Measurements from ENCODE around the gene TPGS2.
"Not testable (repeated sequence)": the region's sequence is repeated elsewhere in the genome, so short reads cannot be mapped to it uniquely, and the experiment has no call there.

Gene TPGS2

DNA sequence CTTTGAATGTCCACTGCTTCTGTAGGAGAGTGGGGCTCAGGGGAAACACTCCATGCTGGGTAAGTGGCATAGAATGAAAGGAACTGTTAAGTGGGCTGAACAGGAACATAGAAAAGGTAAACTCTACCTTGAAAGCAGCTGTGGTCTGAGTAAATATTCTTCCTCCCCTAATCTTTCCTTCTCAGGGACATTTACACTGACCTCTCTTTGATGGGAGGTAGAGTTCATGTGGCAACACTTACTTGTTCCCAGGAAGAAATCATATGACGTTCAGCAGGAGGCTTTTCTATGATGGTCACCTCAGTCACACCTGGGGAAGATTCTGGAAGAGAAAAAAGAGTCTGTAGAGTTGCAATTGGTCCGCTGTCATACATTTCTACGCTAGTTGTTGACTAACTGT lies 10.2 kb downstream of the TPGS2 start:
- Histone ChIP-seq H3K4ac (ENCODE audit: low read depth, low read length) (no peak overlapping the region), H3K79me1 (ENCODE audit: low read length) (no peaks in the 10 kb centered on the region), H2AK5ac (ENCODE audit: low read length) (no peak overlapping the region), H3K36me3 (ENCODE audit: control insufficient read depth in 1 of 2, insufficient read depth in 2 of 2, low read length in 2 of 2) (peaks cover 3 to 8% of the 10 kb centered on the region in 2 experiments), H2BK120ac (ENCODE audit: insufficient read depth, low read length, poor library complexity) (no peak overlapping the region), H3K4me3 (ENCODE audit: low read depth, low read length) (no peak overlapping the region), H3K27ac (ENCODE audit: low read depth, low read length) (no peak overlapping the region), H4K8ac (ENCODE audit: low read depth, low read length) (no peak overlapping the region), H4K91ac (ENCODE audit: low read depth, low read length) (no peak overlapping the region), H4K12ac (ENCODE audit: low read depth, low read length) (no peak overlapping the region), H3K14ac (ENCODE audit: low read length) (no peak overlapping the region), H2AFZ (ENCODE audit: insufficient read depth, low read length, poor library complexity) (no peak overlapping the region), H2BK5ac (ENCODE audit: low read depth, low read length, poor library complexity) (no peak overlapping the region), H3K27me3 (ENCODE audit: insufficient read depth, low read length) (no peaks in the 10 kb centered on the region), H3K4me2 (ENCODE audit: low read length) (no peak overlapping the region), H3K9ac (ENCODE audit: low read length) (no peak overlapping the region), H3K9me3 (ENCODE audit: insufficient read depth, low read depth, low read length) (no peaks in the 10 kb centered on the region), H3K18ac (ENCODE audit: low read length) (no peak overlapping the region), H3K79me2 (ENCODE audit: control insufficient read depth, insufficient read depth, low read length, poor library complexity) (no peaks in the 10 kb centered on the region), H2BK12ac (ENCODE audit: low read length) (no peak overlapping the region), H3K4me1 (ENCODE audit: control insufficient read depth in 1 of 2, insufficient read depth in 2 of 2, low read length in 2 of 2) (no peaks in the 10 kb centered on the region), H3K23ac (ENCODE audit: low read length) (no peak overlapping the region)
- WGBS (ENCODE audit: extremely low coverage, insufficient coverage, insufficient read length) = no CpG with 5 or more reads among the region's 3 CpGs
- DNase-seq = no peak

DNA sequence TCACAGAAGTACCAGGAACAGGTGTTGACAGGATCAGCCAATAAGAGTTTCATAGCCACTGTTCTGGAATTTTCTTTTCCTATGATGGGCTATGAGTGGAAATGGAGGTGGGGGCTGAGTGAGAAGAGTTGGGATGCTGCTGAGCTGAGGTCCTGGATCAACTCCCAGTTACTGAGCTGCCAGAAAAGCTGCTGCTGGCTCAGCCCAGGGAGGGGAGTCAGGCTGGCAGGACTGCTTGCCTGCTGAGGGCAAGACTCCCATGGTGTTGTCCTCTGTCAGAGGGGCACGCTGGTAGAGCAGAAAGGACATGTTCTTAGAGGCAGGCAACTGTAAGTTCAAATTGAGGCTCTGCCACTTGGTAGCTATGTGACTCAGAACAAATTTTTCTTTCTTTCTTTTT lies 11.8 kb downstream of the TPGS2 start:
- Histone ChIP-seq H2BK120ac (ENCODE audit: insufficient read depth, low read length, poor library complexity) (no peak overlapping the region), H3K14ac (ENCODE audit: low read length) (no peak overlapping the region), H3K4me1 (ENCODE audit: control insufficient read depth in 1 of 2, insufficient read depth in 2 of 2, low read length in 2 of 2) (no peaks in the 10 kb centered on the region), H4K12ac (ENCODE audit: low read depth, low read length) (no peak overlapping the region), H3K27me3 (ENCODE audit: insufficient read depth, low read length) (no peaks in the 10 kb centered on the region), H3K79me1 (ENCODE audit: low read length) (no peaks in the 10 kb centered on the region), H2AFZ (ENCODE audit: insufficient read depth, low read length, poor library complexity) (no peak overlapping the region), H3K18ac (ENCODE audit: low read length) (no peak overlapping the region), H3K27ac (ENCODE audit: low read depth, low read length) (no peak overlapping the region), H3K79me2 (ENCODE audit: control insufficient read depth, insufficient read depth, low read length, poor library complexity) (no peaks in the 10 kb centered on the region), H3K4me3 (ENCODE audit: low read depth, low read length) (no peak overlapping the region), H3K9ac (ENCODE audit: low read length) (no peak overlapping the region), H3K36me3 (ENCODE audit: control insufficient read depth in 1 of 2, insufficient read depth in 2 of 2, low read length in 2 of 2) (peaks cover 3 to 7% of the 10 kb centered on the region in 2 experiments), H4K8ac (ENCODE audit: low read depth, low read length) (no peak overlapping the region), H2BK5ac (ENCODE audit: low read depth, low read length, poor library complexity) (no peak overlapping the region), H4K91ac (ENCODE audit: low read depth, low read length) (no peak overlapping the region), H2AK5ac (ENCODE audit: low read length) (no peak overlapping the region), H2BK12ac (ENCODE audit: low read length) (no peak overlapping the region), H3K9me3 (ENCODE audit: insufficient read depth, low read depth, low read length) (no peaks in the 10 kb centered on the region), H3K4me2 (ENCODE audit: low read length) (no peak overlapping the region), H3K23ac (ENCODE audit: low read length) (no peak overlapping the region), H3K4ac (ENCODE audit: low read depth, low read length) (no peak overlapping the region)
- WGBS (ENCODE audit: extremely low coverage, insufficient coverage, insufficient read length) = no CpG with 5 or more reads among the region's 1 CpG
- DNase-seq = no peak

DNA sequence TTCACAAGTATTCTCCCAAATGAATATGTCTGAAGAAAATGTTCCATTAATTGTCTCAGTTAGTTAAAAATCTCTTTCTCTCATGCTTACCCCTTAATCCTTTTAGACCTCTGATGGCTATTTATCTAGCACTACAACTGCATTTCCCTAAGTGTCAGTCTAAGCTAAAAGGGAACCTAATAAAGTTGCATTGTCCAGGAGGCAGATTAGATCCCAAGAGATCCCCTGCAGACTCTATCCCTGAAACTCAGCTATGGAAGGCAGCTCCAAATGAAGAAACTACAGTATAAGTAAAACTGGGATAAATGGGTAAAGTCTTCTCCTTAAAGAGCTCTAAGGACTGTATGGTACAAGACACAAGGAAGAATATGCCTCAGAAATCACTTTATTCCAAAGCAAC lies 12.7 kb downstream of the TPGS2 start:
- not testable (repeated sequence) for H3K18ac ChIP-seq (ENCODE audit: low read length); H4K12ac ChIP-seq (ENCODE audit: low read depth, low read length); H3K79me1 ChIP-seq (ENCODE audit: low read length); H4K91ac ChIP-seq (ENCODE audit: low read depth, low read length); H3K27ac ChIP-seq (ENCODE audit: low read depth, low read length); H3K79me2 ChIP-seq (ENCODE audit: control insufficient read depth, insufficient read depth, low read length, poor library complexity); H3K36me3 ChIP-seq (ENCODE audit: control insufficient read depth in 1 of 2, insufficient read depth in 2 of 2, low read length in 2 of 2); H4K8ac ChIP-seq (ENCODE audit: low read depth, low read length); DNase-seq; H3K9ac ChIP-seq (ENCODE audit: low read length); H2AK5ac ChIP-seq (ENCODE audit: low read length); H2BK12ac ChIP-seq (ENCODE audit: low read length); H3K27me3 ChIP-seq (ENCODE audit: insufficient read depth, low read length); H3K4me3 ChIP-seq (ENCODE audit: low read depth, low read length); H2AFZ ChIP-seq (ENCODE audit: insufficient read depth, low read length, poor library complexity); H3K9me3 ChIP-seq (ENCODE audit: insufficient read depth, low read depth, low read length); H2BK5ac ChIP-seq (ENCODE audit: low read depth, low read length, poor library complexity); H2BK120ac ChIP-seq (ENCODE audit: insufficient read depth, low read length, poor library complexity); H3K4ac ChIP-seq (ENCODE audit: low read depth, low read length); H3K23ac ChIP-seq (ENCODE audit: low read length); H3K4me2 ChIP-seq (ENCODE audit: low read length); H3K14ac ChIP-seq (ENCODE audit: low read length); H3K4me1 ChIP-seq (ENCODE audit: control insufficient read depth in 1 of 2, insufficient read depth in 2 of 2, low read length in 2 of 2)

DNA sequence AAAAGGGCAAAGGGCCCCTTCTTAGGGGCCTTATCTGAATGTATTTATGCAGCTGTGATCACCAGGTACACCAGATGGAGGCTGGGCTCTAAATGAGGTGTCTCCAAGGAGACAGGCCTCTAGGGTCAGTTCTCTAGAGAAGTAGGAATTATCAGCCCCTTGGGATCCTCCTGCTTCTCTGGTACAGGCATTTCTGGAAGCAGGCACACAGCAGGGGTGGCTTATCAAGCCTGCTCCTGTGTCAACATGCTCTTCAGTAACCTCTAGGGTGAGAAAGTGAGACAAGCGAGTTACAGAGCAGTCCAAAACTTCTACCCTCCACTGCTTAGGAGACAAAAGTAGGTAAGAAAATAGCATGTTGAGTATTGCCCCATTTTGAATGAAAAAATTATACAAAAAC lies 13.8 kb downstream of the TPGS2 start:
- H3K4ac ChIP-seq (ENCODE audit: low read depth, low read length) = no peak overlapping the region
- H4K12ac ChIP-seq (ENCODE audit: low read depth, low read length) = no peak overlapping the region
- peaks cover under 1% of the 10 kb centered on the region for H3K9me3 ChIP-seq (ENCODE audit: insufficient read depth, low read depth, low read length)
- H2BK5ac ChIP-seq (ENCODE audit: low read depth, low read length, poor library complexity) = no peak overlapping the region
- DNase-seq = no peak
- no peak overlapping the region for H2AFZ ChIP-seq (ENCODE audit: insufficient read depth, low read length, poor library complexity)
- H3K27ac ChIP-seq (ENCODE audit: low read depth, low read length) = no peak overlapping the region
- no peak overlapping the region for H3K4me3 ChIP-seq (ENCODE audit: low read depth, low read length)
- no peak overlapping the region for H2AK5ac ChIP-seq (ENCODE audit: low read length)
- H3K18ac ChIP-seq (ENCODE audit: low read length) = no peak overlapping the region
- no peak overlapping the region for H3K9ac ChIP-seq (ENCODE audit: low read length)
- H3K14ac ChIP-seq (ENCODE audit: low read length) = no peak overlapping the region
- no peaks in the 10 kb centered on the region for H3K79me2 ChIP-seq (ENCODE audit: control insufficient read depth, insufficient read depth, low read length, poor library complexity)
- no peaks in the 10 kb centered on the region for H3K4me1 ChIP-seq (ENCODE audit: control insufficient read depth in 1 of 2, insufficient read depth in 2 of 2, low read length in 2 of 2)
- no peaks in the 10 kb centered on the region for H3K27me3 ChIP-seq (ENCODE audit: insufficient read depth, low read length)
- peaks cover 5 to 11% of the 10 kb centered on the region in 2 experiments for H3K36me3 ChIP-seq (ENCODE audit: control insufficient read depth in 1 of 2, insufficient read depth in 2 of 2, low read length in 2 of 2)
- H3K4me2 ChIP-seq (ENCODE audit: low read length) = no peak overlapping the region
- no peaks in the 10 kb centered on the region for H3K79me1 ChIP-seq (ENCODE audit: low read length)
- no CpG with 5 or more reads among the region's 1 CpG for WGBS (ENCODE audit: extremely low coverage, insufficient coverage, insufficient read length)
- H4K91ac ChIP-seq (ENCODE audit: low read depth, low read length) = no peak overlapping the region
- no peak overlapping the region for H2BK12ac ChIP-seq (ENCODE audit: low read length)
- no peak overlapping the region for H2BK120ac ChIP-seq (ENCODE audit: insufficient read depth, low read length, poor library complexity)
- no peak overlapping the region for H3K23ac ChIP-seq (ENCODE audit: low read length)
- H4K8ac ChIP-seq (ENCODE audit: low read depth, low read length) = no peak overlapping the region
